Amniotic epithelial cell (primary cell): ENCODE measurements around the gene WDR17.
A peak's percentile ranks its signal among the peaks of the same experiment; 100 is the strongest.

Experiments
- DNase-seq: peaks from one replicate; pipeline ENCODE4 v3.0.0-alpha.2; 2010; ENCODE audit warnings: low read depth

Gene WDR17

GRCh38 chr4:176065435-176066291 is at the start of gene WDR17:
WDR17 (plus strand) TSS chr4:176065841; CDS start chr4:176111581, 45,740 bp downstream.
- peak; percentile 81 for DNase-seq

GRCh38 chr4:176016601-176017000 is 49.0 kb upstream of the WDR17 start:
- no peak for DNase-seq

- no peak for DNase-seq
Measured at GRCh38 chr4:176020481-176021085, 45.1 kb upstream of the WDR17 start.

GRCh38 chr4:176030391-176030790 is 35.2 kb upstream of the WDR17 start:
- no peak for DNase-seq

- DNase-seq: no peak
Measured at GRCh38 chr4:176031922-176032321, 33.7 kb upstream of the WDR17 start.

- no peak for DNase-seq
Measured at GRCh38 chr4:176032454-176032853, 33.2 kb upstream of the WDR17 start.

GRCh38 chr4:176034499-176034898 is 31.1 kb upstream of the WDR17 start:
- DNase-seq: peak; percentile 61

GRCh38 chr4:176034936-176035335 is 30.7 kb upstream of the WDR17 start:
- DNase-seq: no peak

- no peak for DNase-seq
Measured at GRCh38 chr4:176036585-176037205, 28.9 kb upstream of the WDR17 start.

- no peak for DNase-seq
Measured at GRCh38 chr4:176038789-176039188, 26.9 kb upstream of the WDR17 start.

- no peak for DNase-seq
Measured at GRCh38 chr4:176042195-176042594, 23.4 kb upstream of the WDR17 start.

- no peak for DNase-seq
Measured at GRCh38 chr4:176043838-176044588, 21.6 kb upstream of the WDR17 start.

- DNase-seq: no peak
Measured at GRCh38 chr4:176044589-176044951, 21.1 kb upstream of the WDR17 start.

GRCh38 chr4:176048631-176049030 is 17.0 kb upstream of the WDR17 start:
- DNase-seq: no peak

GRCh38 chr4:176052744-176053143 is 12.9 kb upstream of the WDR17 start:
- no peak for DNase-seq

- DNase-seq: no peak
Measured at GRCh38 chr4:176053785-176054184, 11.9 kb upstream of the WDR17 start.

- DNase-seq: no peak
Measured at GRCh38 chr4:176054942-176055341, 10.7 kb upstream of the WDR17 start.

GRCh38 chr4:176063718-176064117 is 1.9 kb upstream of the WDR17 start:
- DNase-seq: no peak

- DNase-seq: no peak
Measured at GRCh38 chr4:176064539-176064938, 1.1 kb upstream of the WDR17 start.

- DNase-seq: no peak
Measured at GRCh38 chr4:176066757-176067156, 1.1 kb downstream of the WDR17 start.

- DNase-seq: no peak
Measured at GRCh38 chr4:176077561-176077960, 11.9 kb downstream of the WDR17 start.

GRCh38 chr4:176084769-176085168 is 19.1 kb downstream of the WDR17 start:
- DNase-seq: no peak
